GM20000 (cell line): ENCODE data around the gene PTPN1.
A peak's percentile ranks its signal among the peaks of the same experiment; 100 is the strongest.

Experiments
- DNase-seq: peaks from one replicate; pipeline ENCODE4 v3.0.0; 2012; ENCODE audit warnings: low spot score
- TF ChIP-seq, protein P1 (sequence below): IDR thresholded peaks from 2 replicates; pipeline ENCODE4 v1.5.1; 2012; ENCODE audit warnings: mild to moderate bottlenecking, control low read depth; ENCODE audit errors: extremely low read depth, missing control alignments

PTPN1 gene

DNA sequence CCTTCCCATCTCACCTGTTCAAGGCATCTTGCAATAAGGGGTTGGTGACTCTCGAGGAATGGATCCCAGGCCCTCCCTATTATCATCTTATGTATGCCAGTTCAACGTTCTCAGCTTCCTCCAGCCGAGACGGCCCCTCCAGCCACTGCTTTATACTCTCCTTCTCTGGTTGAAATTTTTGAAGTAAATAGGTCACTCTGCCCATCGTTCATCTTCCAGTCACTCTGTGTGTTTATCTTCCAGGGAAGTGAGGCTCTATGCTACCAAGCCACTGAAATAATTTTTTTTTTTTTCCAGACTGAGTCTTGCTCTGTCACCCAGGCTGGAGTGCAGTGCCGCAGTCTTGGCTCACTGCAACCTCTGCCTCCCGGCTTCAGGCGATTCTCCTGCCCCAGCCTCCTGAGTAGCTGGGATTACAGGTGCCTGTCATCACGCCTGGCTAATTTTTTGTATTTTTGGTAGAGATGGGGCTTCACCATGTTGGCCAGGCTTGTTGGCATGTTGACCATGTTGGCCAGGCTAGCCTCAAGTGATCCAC, 17.0 kb downstream of the PTPN1 start:
- TF ChIP-seq, protein P1, sequence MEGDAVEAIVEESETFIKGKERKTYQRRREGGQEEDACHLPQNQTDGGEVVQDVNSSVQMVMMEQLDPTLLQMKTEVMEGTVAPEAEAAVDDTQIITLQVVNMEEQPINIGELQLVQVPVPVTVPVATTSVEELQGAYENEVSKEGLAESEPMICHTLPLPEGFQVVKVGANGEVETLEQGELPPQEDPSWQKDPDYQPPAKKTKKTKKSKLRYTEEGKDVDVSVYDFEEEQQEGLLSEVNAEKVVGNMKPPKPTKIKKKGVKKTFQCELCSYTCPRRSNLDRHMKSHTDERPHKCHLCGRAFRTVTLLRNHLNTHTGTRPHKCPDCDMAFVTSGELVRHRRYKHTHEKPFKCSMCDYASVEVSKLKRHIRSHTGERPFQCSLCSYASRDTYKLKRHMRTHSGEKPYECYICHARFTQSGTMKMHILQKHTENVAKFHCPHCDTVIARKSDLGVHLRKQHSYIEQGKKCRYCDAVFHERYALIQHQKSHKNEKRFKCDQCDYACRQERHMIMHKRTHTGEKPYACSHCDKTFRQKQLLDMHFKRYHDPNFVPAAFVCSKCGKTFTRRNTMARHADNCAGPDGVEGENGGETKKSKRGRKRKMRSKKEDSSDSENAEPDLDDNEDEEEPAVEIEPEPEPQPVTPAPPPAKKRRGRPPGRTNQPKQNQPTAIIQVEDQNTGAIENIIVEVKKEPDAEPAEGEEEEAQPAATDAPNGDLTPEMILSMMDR, result no peak
- no peak for DNase-seq

DNA sequence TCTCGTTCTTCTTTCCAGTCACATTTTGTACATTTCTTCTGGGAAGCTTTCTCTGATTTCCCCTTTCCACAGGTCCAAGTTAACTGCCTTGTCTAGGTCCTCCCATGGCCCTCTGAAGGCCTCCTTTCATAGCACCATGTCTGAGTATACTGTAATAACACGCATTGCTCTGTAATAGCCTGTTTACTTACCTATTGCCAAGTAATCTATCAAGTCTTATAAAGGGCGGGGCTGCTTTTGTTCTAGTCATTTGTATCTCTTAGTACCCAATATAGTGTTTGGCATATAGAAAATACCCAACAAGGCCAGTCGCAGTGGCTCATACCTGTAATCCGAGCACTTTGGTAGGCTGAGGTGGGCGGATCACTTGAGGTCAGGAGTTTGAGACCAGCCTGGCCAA, 17.9 kb downstream of the PTPN1 start:
- no peak for DNase-seq
- TF ChIP-seq, protein P1, result no peak

DNA sequence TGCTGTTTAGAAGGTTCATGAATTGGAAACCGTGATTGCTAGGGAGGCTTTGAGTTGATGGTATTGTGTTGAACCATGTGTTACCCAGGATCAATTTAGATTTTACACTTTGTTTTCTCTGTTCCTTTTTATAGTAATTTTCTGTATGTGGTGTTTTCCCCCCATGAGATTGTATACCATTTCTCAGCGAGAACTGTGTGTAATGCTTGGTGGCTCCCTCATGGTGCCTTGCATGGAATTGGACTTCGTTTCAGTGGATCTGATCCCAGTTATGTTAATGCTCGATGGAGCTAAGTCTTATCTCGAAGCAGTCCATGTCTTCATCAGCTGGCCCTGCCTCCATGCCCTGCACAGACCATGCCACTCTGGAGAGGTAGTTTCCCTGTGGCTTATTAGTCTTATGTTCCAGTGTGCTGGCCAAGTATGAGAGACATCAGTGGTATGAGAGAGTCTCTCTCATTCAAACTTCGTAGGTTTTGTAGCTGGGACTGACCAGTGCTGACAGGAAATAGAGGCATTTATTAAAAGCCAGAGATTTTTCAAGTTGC, 18.7 kb downstream of the PTPN1 start:
- peak; percentile 29 for DNase-seq
- TF ChIP-seq, protein P1, result no peak

DNA sequence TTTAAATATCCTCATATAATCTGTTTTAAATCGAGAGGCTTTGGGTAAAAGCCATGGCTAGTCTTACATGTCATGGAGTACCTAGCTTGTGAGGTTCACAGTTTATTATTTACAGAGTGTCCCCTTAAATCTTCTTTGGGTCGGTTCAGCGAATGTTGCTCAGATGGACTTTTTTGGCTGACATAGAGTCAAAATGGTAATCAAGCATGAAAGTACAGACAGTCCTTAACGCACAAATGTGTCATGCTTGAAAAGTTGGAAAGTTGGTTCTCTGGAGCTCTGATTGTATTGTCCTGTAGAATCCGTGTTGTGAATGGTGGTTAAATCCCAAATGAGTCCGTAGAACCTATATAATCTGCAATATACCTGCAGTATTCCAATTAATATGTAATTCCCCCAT, 22.0 kb downstream of the PTPN1 start:
- TF ChIP-seq, protein P1, result no peak
- no peak for DNase-seq

DNA sequence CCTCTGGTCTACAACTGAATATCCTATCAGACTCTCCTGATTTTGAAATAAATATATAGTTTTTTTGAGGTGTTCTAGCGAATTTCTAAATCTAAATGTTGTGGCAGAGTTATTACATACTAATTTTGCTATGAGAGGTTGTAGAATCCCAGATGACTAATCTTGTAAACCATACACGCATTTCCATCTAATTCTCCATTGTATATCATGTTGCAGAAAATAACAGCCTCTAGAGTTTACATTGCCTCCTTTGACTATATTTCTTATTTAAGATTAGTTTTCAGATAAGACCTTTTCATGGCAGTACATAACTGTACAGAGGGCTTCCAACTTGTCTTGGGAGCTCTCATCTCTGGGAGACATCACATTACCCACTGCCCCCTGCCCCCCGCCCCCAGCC, 22.9 kb downstream of the PTPN1 start:
- TF ChIP-seq, protein P1, result no peak
- DNase-seq, result no peak

DNA sequence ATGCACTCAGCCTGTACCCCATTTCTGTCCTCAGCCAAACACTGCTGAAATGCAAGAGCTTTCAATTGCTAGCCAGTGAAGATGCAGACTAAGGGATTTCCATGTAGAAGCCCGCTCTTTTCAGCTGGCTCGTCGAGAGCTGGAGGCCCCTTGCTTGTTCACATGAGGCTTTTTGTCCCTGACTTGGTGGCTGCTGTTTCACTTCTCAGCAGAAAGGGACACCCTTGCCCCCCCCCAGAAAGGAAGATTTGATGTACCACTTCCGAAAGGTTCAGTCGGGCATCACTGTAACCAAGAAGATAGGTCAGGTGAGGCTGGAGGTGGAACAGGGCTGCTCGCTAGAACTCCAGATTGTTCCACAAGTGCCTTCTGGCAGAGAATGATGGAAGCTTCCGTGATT, 23.3 kb downstream of the PTPN1 start:
- no peak for DNase-seq
- TF ChIP-seq, protein P1, result no peak

DNA sequence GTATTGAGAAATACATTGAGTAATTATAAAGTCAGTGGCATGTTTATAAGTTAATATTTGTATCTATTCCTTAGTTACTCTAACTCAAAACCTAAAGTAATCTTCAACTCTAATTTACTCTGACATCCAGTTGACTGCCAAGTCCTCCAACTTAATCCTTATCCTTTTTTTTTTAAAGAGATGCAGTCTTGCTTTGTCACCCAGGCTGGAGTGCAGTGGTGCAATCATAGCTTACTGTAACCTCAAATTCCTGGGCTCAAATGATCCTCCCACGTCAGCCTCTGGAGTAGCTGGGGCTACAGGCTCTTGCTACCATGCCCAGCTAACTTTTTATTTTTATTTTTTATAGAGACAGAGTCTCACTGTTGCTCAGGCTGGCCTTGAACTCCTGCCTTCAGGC, 24.4 kb downstream of the PTPN1 start:
- TF ChIP-seq, protein P1, result no peak
- no peak for DNase-seq
